ENCODE results near the gene KIAA1755. TPM values are rescaled to one million over a fixed set of nuclear protein-coding genes. Genes with fewer than 3 reads are reported as not detected.

KIAA1755 gene
- total and polyA plus RNA-seq, 2 of the 4 experiments (the other 2 are of a cell fraction) = 2.5 to 5.1 TPM

GRCh38 chr20:38179846-38180245, 80.7 kb downstream of the KIAA1755 start:
- Histone ChIP-seq H2AK9ac (replicated peaks; ENCODE audit: low read depth, low read length, poor library complexity) (no peak overlapping the region), H2BK20ac (ENCODE audit: low read depth, low read length) (peak overlapping the region; percentile 75; the same call in 1 of the 2 replicates), H3K9ac (ENCODE audit: low read depth, low read length) (no peak overlapping the region), H2BK15ac (ENCODE audit: low read depth, low read length) (0 out of 3 replicates have a peak overlapping the region, but pooled peaks have one; percentile 56), H3K27ac (ENCODE audit: insufficient read depth, low read length) (peak overlapping the region; percentile 68), H2AFZ (replicated peaks; ENCODE audit: low read length, poor library complexity) (no peak overlapping the region), H4K8ac (ENCODE audit: low read depth in 2 of 2, low read length in 2 of 2) (peak overlapping the region in 1 of 2 experiments; percentile 26; a peak in 1 of 4 replicates), H3K9me3 (ENCODE audit: control insufficient read depth, insufficient read depth, low read length) (peaks cover 5% of the 10 kb centered on the region; the same call in 1 of the 2 replicates), H3K23ac (ENCODE audit: low read depth, low read length) (no peak overlapping the region), H4K5ac (ENCODE audit: low read depth, low read length) (peak overlapping the region; percentile 67; the same call in 1 of the 2 replicates), H3K27me3 (ENCODE audit: control insufficient read depth, insufficient read depth, low read length) (no peaks in the 10 kb centered on the region), H3K4ac (ENCODE audit: low read depth, low read length) (no peak overlapping the region; the same call in 1 of the 2 replicates), H3K36me3 (ENCODE audit: control insufficient read depth, insufficient read depth, low read length) (no peaks in the 10 kb centered on the region), H3K14ac (replicated peaks; ENCODE audit: low read depth, low read length) (0 out of 2 replicates have a peak overlapping the region, but pooled peaks have one; percentile 1), H3K9me1 (ENCODE audit: insufficient read depth, low read length) (no peaks in the 10 kb centered on the region), H3K4me1 (ENCODE audit: control insufficient read depth, insufficient read depth, low read length) (peaks cover 2% of the 10 kb centered on the region; the same call in 1 of the 2 replicates), H2BK5ac (ENCODE audit: low read depth, low read length, poor library complexity, severe bottlenecking) (peak overlapping the region; percentile 46), H3K56ac (ENCODE audit: extremely low read depth, insufficient read depth, low read length) (no peak overlapping the region), H2AK5ac (ENCODE audit: low read depth, low read length) (0 out of 2 replicates have a peak overlapping the region, but pooled peaks have one; percentile 13), H3K4me2 (ENCODE audit: low read depth, low read length) (no peak overlapping the region), H3K18ac (ENCODE audit: low read depth, low read length) (peak overlapping the region; percentile 46), H3K4me3 (ENCODE audit: insufficient read depth, low read depth, low read length) (no peak overlapping the region), H4K91ac (ENCODE audit: insufficient read depth, low read depth, low read length) (no peak overlapping the region), H2BK120ac (ENCODE audit: low read depth, low read length) (peak overlapping the region; percentile 28; the same call in 1 of the 2 replicates), H4K20me1 (ENCODE audit: insufficient read depth, low read length) (no peaks in the 10 kb centered on the region), H3K79me1 (ENCODE audit: low read depth in 1 of 2, low read length in 2 of 2) (no peaks in the 10 kb centered on the region)
- CTCF ChIA-PET = no interaction called here
- TF ChIP-seq NFE2L2 (IDR thresholded peaks at IDR 0.05; ENCODE audit: low read depth, low read length) (no peak), CEBPB (IDR thresholded peaks at IDR 0.05; ENCODE audit: low read depth, low read length) (no peak)
- ATAC-seq (ENCODE audit: low read depth) (no peak), DNase-seq (peak; percentile 40)
- dilution Hi-C loops (cut with HindIII; ENCODE audit: low sequenced_read_pairs, unreplicated experiment) = no loop called here
- in situ Hi-C loops (cut with MboI; ENCODE audit: low sequenced_read_pairs) = no loop called here
- no TSS peak for BruUV-seq (replicated peaks)
- intact Hi-C loops (cut with micrococcal nuclease) = no loop called here
- 100% methylated on average over 1 of the region's 6 CpGs; no CpG with 5 or more reads in 1 of the 2 experiments for WGBS, 2 experiments (ENCODE audit: extremely low coverage in 2 of 2, insufficient read length in 1 of 2)
- POLR2A ChIA-PET (ENCODE audit: unreplicated experiment) = no interaction called here

All from IMR-90 (cell line).